ENCODE data around the gene ZBTB47.

ZBTB47 gene

GRCh38 chr3:42659451-42660130 lies 6.1 kb downstream of the ZBTB47 start:
- in situ Hi-C loops (cut with MboI; ENCODE audit: low pct_unique_long_range_greater_than_20kb, low sequenced_read_pairs, unreplicated experiment): no loop called here
- DNase-seq (ENCODE audit: low spot score): peak; percentile 27
- TF ChIP-seq CTCF (IDR thresholded peaks at IDR 0.05; ENCODE audit: extremely low read depth, insufficient read depth, missing control alignments): no peak

GRCh38 chr3:42660131-42660715 lies 6.7 kb downstream of the ZBTB47 start:
- in situ Hi-C loops (cut with MboI; ENCODE audit: low pct_unique_long_range_greater_than_20kb, low sequenced_read_pairs, unreplicated experiment): no loop called here
- TF ChIP-seq CTCF (IDR thresholded peaks at IDR 0.05; ENCODE audit: extremely low read depth, insufficient read depth, missing control alignments): no peak
- DNase-seq (ENCODE audit: low spot score): no peak

GRCh38 chr3:42660898-42661297 lies 7.4 kb downstream of the ZBTB47 start:
- in situ Hi-C loops (cut with MboI; ENCODE audit: low pct_unique_long_range_greater_than_20kb, low sequenced_read_pairs, unreplicated experiment): no loop called here
- TF ChIP-seq CTCF (IDR thresholded peaks at IDR 0.05; ENCODE audit: extremely low read depth, insufficient read depth, missing control alignments): peak; percentile 21
- peak; percentile 64 for DNase-seq (ENCODE audit: low spot score)

GRCh38 chr3:42661593-42662022 lies 8.1 kb downstream of the ZBTB47 start:
- DNase-seq (ENCODE audit: low spot score): peak; percentile 22
- TF ChIP-seq CTCF (IDR thresholded peaks at IDR 0.05; ENCODE audit: extremely low read depth, insufficient read depth, missing control alignments): no peak
- in situ Hi-C loops (cut with MboI; ENCODE audit: low pct_unique_long_range_greater_than_20kb, low sequenced_read_pairs, unreplicated experiment): no loop called here

GRCh38 chr3:42662037-42662812 lies 8.7 kb downstream of the ZBTB47 start:
- in situ Hi-C loops (cut with MboI; ENCODE audit: low pct_unique_long_range_greater_than_20kb, low sequenced_read_pairs, unreplicated experiment): no loop called here
- TF ChIP-seq CTCF (IDR thresholded peaks at IDR 0.05; ENCODE audit: extremely low read depth, insufficient read depth, missing control alignments): no peak
- DNase-seq (ENCODE audit: low spot score): peak; percentile 28

- peak; percentile 31 for DNase-seq (ENCODE audit: low spot score)
- no peak for TF ChIP-seq CTCF (IDR thresholded peaks at IDR 0.05; ENCODE audit: extremely low read depth, insufficient read depth, missing control alignments)
- in situ Hi-C loops (cut with MboI; ENCODE audit: low pct_unique_long_range_greater_than_20kb, low sequenced_read_pairs, unreplicated experiment): no loop called here
Observed at GRCh38 chr3:42662813-42663535, 9.5 kb downstream of the ZBTB47 start.

All from GM13977 (cell line).